Measurements from ENCODE around the gene ANGPTL2.

ANGPTL2 gene

GRCh38 chr9:127049581-127049980 is 72.9 kb downstream of the ANGPTL2 start:
- DNase-seq (ENCODE audit: low read depth): no peak

GRCh38 chr9:127049044-127049443 is 73.4 kb downstream of the ANGPTL2 start:
- DNase-seq (ENCODE audit: low read depth): peak; percentile 89

GRCh38 chr9:127047971-127048370 is 74.5 kb downstream of the ANGPTL2 start:
- no peak for DNase-seq (ENCODE audit: low read depth)

- no peak for DNase-seq (ENCODE audit: low read depth)
Observed at GRCh38 chr9:127045148-127045547, 77.3 kb downstream of the ANGPTL2 start.

GRCh38 chr9:127039492-127039891 is 82.9 kb downstream of the ANGPTL2 start:
- no peak for DNase-seq (ENCODE audit: low read depth)

- no peak for DNase-seq (ENCODE audit: low read depth)
Observed at GRCh38 chr9:127038531-127038930, 83.9 kb downstream of the ANGPTL2 start.
